PC-9 (cell line): ENCODE results near the gene EXTL1. TPM values are rescaled to one million over a fixed set of nuclear protein-coding genes. Genes with fewer than 3 reads are reported as not detected.

Source experiments
- BruUV-seq: library from RNA; stranded (reverse); fragments of 400-500 nt; replicated peaks from 2 replicates; lab custom pipeline; 2021; lab: Mats Ljungman, UMichigan
- CTCF ChIA-PET: fragments of 300-600 bp; sonication (Branson Sonifier 250); formaldehyde crosslinking; loops from one replicate; lab custom pipeline; 2022; ENCODE audit warnings: antibody characterized with exemption; lab: Charles Lee
- POLR2A ChIA-PET: fragments of 300-600 bp; sonication (Branson Sonifier 250); formaldehyde crosslinking; loops from one replicate; lab custom pipeline; 2022; ENCODE audit warnings: antibody characterized with exemption; ENCODE audit not compliant: unreplicated experiment; lab: Charles Lee
- DNase-seq, 2 experiments: peaks; one replicate each; pipeline versions ENCODE4 v3.0.0 to v3.0.0-alpha.2; 2015 to 2022; ENCODE audit warnings: mixed read lengths in 1 of 2
- H2AFZ ChIP-seq: fragments of 200-600 bp; sonication (generic); 2 replicates; pipeline ENCODE4 v1.8.1; 2017; ENCODE audit warnings: antibody characterized with exemption
- H3F3A ChIP-seq: fragments of 200-600 bp; sonication (generic); 2 replicates; pipeline ENCODE4 v1.8.1; 2017; ENCODE audit warnings: antibody characterized with exemption, mild to moderate bottlenecking, low read depth; ENCODE audit not compliant: insufficient read depth
- H3K27ac ChIP-seq: fragments of 200-600 bp; sonication (generic); 2 replicates; pipeline ENCODE4 v1.6.1; 2016; ENCODE audit warnings: mixed run types
- H3K27me3 ChIP-seq: fragments of 200-600 bp; sonication (generic); 2 replicates; pipeline ENCODE4 v1.6.1; 2016; ENCODE audit warnings: low read depth, mixed run types; ENCODE audit not compliant: insufficient read depth
- H3K36me3 ChIP-seq: fragments of 200-600 bp; sonication (generic); 2 replicates; pipeline ENCODE4 v1.6.1; 2016; ENCODE audit warnings: low read depth, mixed run types
- H3K4me1 ChIP-seq: fragments of 200-600 bp; sonication (generic); replicated peaks from 2 replicates; pipeline ENCODE4 v1.6.1; 2016; ENCODE audit warnings: mixed run types; ENCODE audit not compliant: insufficient read depth
- H3K4me2 ChIP-seq: fragments of 200-600 bp; sonication (generic); 2 replicates; pipeline ENCODE4 v1.6.1; 2017; ENCODE audit warnings: mixed run types
- H3K4me3 ChIP-seq: fragments of 200-600 bp; sonication (generic); 2 replicates; pipeline ENCODE4 v1.6.1; 2016; ENCODE audit warnings: mixed run types
- H3K79me2 ChIP-seq: fragments of 200-600 bp; sonication (generic); 2 replicates; pipeline ENCODE4 v1.6.1; 2017; ENCODE audit warnings: low read depth, mixed run types
- H3K9me2 ChIP-seq: fragments of 200-600 bp; sonication (generic); 2 replicates; pipeline ENCODE4 v1.8.1; 2017; ENCODE audit warnings: mild to moderate bottlenecking; ENCODE audit not compliant: insufficient read depth
- H3K9me3 ChIP-seq: fragments of 200-600 bp; sonication (generic); 2 replicates; pipeline ENCODE4 v1.8.1; 2016; ENCODE audit warnings: low read depth; ENCODE audit not compliant: insufficient read depth
- H4K20me1 ChIP-seq: fragments of 200-600 bp; sonication (generic); 2 replicates; pipeline ENCODE4 v1.8.1; 2017; ENCODE audit not compliant: insufficient read depth
- CTCF ChIP-seq: fragments of 200-600 bp; sonication (generic); conservative IDR thresholded peaks from 2 replicates; pipeline ENCODE4 v1.6.1; 2017; ENCODE audit warnings: mixed run types, antibody characterized with exemption, mild to moderate bottlenecking, moderate library complexity
- EZH2 ChIP-seq: fragments of 200-600 bp; sonication (generic); IDR thresholded peaks from 2 replicates; pipeline ENCODE4 v1.8.0; 2017; ENCODE audit warnings: antibody characterized with exemption, low read depth
- intact Hi-C: fragments of 100-400 bp; cut with micrococcal nuclease; formaldehyde crosslinking; loops from one replicate; pipeline ENCODE4 v1.10.0; 2022; ENCODE audit not compliant: unreplicated experiment
- total RNA-seq: library from RNA; stranded (reverse); gene quantifications from 2 replicates; pipeline ENCODE4 v1.2.3, GENCODE V29; 2021

EXTL1 gene
- total RNA-seq, 1 experiment from 2014 or later, result 0.13 TPM

DNA sequence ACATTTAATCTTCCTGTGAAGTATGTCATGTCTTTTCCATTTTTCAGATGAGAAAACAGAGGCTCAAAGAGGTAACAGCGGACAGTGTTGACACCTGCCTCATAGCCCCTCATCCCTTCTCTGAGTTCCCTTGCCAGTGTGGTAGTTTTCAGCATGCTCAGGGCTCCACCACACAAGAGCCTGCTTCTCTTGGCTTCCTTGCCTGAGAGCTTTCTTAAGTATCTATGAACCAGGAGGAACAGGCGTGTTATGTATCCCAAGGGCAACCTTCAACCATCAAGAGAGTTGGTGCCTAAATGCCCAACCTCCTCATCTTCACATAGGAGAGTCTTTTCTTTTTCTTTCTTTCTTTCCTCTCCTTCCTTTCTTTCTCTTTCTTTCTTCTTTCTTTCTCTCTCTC, 17.8 kb upstream of the EXTL1 start:
- Histone ChIP-seq H2AFZ (no peak overlapping the region), H3K4me2 (no peak overlapping the region), H3K9me2 (no peaks in the 10 kb centered on the region), H3K27ac (no peak overlapping the region), H3K4me3 (no peak overlapping the region), H3K9me3 (no peaks in the 10 kb centered on the region), H3K27me3 (no peaks in the 10 kb centered on the region), H3F3A (no peaks in the 10 kb centered on the region), H3K36me3 (no peaks in the 10 kb centered on the region), H4K20me1 (no peaks in the 10 kb centered on the region), H3K79me2 (no peaks in the 10 kb centered on the region), H3K4me1 (no peaks in the 10 kb centered on the region)
- no peak for DNase-seq
- no peak for TF ChIP-seq EZH2
- TF ChIP-seq CTCF, result no peak
- ChIA-PET POLR2A (interaction anchor here (0.5 kb wide), 1 partner anchor 107 kb away, joined by 3 read pairs; no protein-coding TSS in a partner anchor), CTCF (interaction anchor here (0.5 to 0.9 kb wide), 2 partner anchors 108 to 560 kb away, joined by 4 read pairs; no protein-coding TSS in a partner anchor)
- intact Hi-C loops, result no loop called here
- no TSS peak for BruUV-seq

GRCh38 chr1:26005434-26006105, 16.0 kb upstream of the EXTL1 start:
- intact Hi-C loops, result no loop called here
- Histone ChIP-seq H3K27me3 (no peaks in the 10 kb centered on the region), H3K4me2 (no peak overlapping the region), H2AFZ (no peak overlapping the region), H3K9me2 (no peaks in the 10 kb centered on the region), H3K79me2 (no peaks in the 10 kb centered on the region), H3K4me1 (no peaks in the 10 kb centered on the region), H4K20me1 (no peaks in the 10 kb centered on the region), H3K36me3 (no peaks in the 10 kb centered on the region), H3K27ac (no peak overlapping the region), H3K4me3 (no peak overlapping the region), H3F3A (no peaks in the 10 kb centered on the region), H3K9me3 (no peaks in the 10 kb centered on the region)
- TF ChIP-seq EZH2 (no peak), CTCF (no peak)
- ChIA-PET CTCF (no interaction called here), POLR2A (interaction anchor here (0.8 kb wide), 1 partner anchor 1220 kb away, joined by 4 read pairs; no protein-coding TSS in a partner anchor)
- DNase-seq, result no peak
- BruUV-seq, result no TSS peak

- intact Hi-C loops, result no loop called here
- Histone ChIP-seq H3K36me3 (no peaks in the 10 kb centered on the region), H3K4me3 (no peak overlapping the region), H4K20me1 (no peaks in the 10 kb centered on the region), H3K4me1 (no peaks in the 10 kb centered on the region), H3K9me2 (no peaks in the 10 kb centered on the region), H3K79me2 (no peaks in the 10 kb centered on the region), H3K4me2 (no peak overlapping the region), H2AFZ (no peak overlapping the region), H3K27me3 (no peaks in the 10 kb centered on the region), H3K9me3 (no peaks in the 10 kb centered on the region), H3K27ac (no peak overlapping the region), H3F3A (no peaks in the 10 kb centered on the region)
- no peak for DNase-seq
- BruUV-seq, result no TSS peak
- ChIA-PET POLR2A (no interaction called here), CTCF (no interaction called here)
- no peak for TF ChIP-seq EZH2
- no peak for TF ChIP-seq CTCF
Measured at GRCh38 chr1:26006710-26007109, 14.9 kb upstream of the EXTL1 start.
